ENCODE measurements around the gene NEGR1.
A peak's percentile ranks its signal among the peaks of the same experiment; 100 is the strongest.

NEGR1 gene

DNA sequence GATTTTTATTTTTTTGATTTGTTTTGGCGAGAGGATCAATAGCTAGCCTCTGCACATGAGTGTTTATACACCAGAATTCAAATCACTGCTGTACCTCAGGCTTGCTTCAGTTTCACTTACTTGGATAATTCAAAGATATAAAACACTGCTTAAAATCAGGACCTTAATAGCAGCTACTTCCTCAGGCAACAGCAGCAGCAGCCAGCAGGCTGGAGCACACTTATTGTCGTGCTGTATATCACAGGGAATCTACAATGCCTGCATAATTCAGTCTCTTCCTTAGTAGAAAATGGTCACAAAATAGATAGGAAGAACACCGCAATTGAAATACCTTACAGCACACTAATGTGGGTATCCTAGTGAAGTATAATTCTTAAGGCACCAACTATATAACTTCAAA is 497.3 kb downstream of the NEGR1 start:
- DNase-seq (ENCODE audit: low read depth, low spot score), result no peak

DNA sequence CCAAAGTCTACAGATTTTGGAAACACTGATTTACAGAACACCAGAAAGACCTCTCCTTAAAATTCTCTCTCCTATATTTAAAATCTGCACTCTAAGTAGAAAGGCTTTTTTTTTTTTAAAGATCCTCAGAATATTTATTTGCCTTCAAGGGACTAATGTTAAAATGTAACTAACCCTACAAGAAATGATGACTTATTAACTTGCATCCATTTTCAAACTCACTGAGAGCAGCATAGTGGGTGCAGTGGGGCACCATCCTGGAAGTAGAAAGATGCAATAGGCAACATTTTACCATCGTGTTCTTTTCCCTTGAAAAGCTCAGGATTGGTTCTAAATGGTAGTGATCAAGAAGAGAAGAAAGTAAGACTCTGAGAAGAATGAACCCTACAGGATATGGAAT is 498.1 kb downstream of the NEGR1 start:
- DNase-seq (ENCODE audit: low read depth, low spot score), result no peak

DNA sequence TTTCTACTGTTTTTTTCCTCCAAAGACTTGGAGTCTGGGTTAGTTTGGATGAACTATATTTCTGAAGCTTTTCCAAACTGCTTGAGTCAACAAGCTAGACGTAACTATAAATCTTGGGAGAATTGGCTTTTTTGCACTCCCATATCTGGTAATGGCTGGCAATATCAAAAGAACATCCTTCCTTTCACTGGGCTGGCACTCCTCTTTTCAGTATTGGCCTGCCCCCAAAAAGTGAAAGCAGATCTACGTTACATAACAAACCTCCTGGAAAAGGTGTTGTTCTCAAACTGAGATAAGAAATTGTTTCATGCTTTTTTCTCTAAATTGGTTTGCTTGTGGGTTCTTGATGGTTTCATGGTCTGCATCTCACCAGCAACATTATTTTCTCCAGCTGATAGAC is 499.3 kb downstream of the NEGR1 start:
- DNase-seq (ENCODE audit: low read depth, low spot score), result no peak

DNA sequence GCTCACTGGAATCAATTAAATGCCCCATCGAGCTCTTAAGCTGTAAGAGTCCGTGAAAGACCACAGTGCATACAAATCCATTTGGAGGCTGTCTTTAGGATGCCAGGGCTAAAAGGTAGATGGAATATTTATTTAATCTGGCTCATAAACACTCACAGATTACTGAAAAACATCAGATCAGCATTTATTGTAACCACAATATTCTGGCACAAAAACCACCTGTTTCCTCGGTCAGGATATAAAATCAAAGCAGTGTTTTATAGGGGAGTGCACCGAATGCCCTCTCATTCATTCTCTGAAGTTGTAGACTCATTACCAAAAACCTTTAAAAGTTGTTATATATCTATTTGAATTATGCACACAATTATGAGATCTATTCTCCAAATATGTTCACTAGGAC is 500.9 kb downstream of the NEGR1 start:
- DNase-seq (ENCODE audit: low read depth, low spot score), result no peak

DNA sequence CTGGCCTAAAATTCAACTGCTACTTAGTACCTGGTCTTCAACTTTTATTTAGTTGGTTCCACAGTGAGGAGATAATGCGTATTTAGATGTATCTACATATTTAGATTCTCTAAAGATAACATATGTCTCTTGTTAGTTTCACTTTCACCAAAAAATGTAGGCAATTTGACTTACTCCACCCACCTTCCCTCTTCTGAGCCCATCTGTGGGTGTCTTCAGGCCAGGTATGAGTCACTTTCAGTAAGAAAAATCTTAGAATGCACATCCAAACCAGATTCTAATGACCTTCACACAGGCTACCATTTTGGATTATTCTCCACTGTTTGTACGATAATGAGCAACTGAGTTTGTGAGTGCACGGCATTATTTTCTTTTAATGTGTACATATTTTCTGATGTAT is 501.7 kb downstream of the NEGR1 start:
- no peak for DNase-seq (ENCODE audit: low read depth, low spot score)

DNA sequence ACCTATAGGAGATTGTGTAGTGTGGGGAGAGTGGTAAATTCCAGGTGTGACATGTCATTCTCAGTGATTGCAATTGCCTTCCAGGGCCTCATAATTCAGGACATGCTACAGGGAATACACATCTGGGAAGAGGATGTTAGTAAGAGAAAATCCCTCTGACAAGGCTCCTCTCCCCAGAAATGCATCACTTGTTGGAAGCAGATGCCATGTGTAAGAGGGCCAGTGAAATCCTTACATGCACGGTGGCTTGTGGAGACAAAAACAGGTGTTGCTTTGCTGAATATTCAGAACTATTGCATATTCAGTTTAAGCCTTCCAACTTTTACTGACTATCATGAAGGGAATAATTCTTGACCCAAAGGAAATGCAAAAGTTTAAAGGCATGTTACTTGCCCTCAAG is 503.4 kb downstream of the NEGR1 start:
- no peak for DNase-seq (ENCODE audit: low read depth, low spot score)

DNA sequence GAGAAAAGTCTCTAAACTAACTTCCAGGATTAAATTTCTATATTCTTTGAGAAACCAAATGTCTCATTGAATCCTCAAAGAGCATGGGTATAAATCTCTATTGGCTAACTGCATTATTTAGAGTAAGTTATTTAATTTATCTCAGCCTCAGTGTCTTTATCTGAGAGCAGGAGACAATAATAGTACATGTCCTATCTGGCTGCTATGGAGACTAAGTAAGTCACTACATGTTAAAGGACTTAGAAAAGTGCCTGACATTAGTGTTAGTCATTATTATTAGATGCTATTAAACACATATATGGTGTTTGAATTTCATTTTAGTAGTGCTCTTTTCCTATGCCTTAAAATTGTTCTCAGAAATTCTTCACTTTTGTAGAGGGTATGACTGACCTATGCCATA is 505.2 kb downstream of the NEGR1 start:
- no peak for DNase-seq (ENCODE audit: low read depth, low spot score)

DNA sequence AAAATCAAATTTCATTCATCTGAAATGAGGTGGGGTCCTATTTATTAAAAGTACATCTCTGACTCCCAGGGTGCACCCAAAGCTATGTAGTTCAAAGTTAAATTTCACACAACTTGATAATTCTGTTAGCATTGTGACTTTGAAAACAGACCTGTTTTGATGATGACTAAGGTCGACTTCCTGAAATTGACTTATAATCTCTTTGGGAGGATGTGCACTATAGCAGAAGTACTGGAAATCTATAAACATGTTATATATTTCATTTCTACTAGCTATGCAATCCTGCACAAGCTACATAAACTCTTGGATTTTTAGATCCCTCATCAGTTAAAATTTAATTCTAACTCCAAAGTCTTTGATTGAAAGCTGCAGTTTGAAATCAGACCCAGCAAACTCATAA is 507.6 kb downstream of the NEGR1 start:
- no peak for DNase-seq (ENCODE audit: low read depth, low spot score)

DNA sequence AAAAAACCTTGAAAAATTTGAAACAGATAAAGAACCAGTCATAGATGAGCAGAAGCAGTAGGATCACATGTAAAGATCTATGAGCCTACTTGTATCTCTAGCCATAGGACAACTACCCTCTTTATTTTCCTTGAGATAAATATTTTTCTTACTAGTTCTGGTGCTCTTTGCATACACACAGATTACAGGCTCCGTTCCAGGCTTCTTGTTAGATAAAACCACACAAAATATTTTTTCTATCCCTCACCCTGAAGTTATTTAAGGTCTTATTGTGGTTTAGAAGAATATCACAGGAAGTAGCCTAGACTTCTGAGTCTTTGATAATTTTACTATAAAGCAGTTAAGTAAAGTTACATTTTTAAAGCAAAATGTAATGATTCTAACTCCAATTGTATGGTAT is 512.2 kb downstream of the NEGR1 start:
- no peak for DNase-seq (ENCODE audit: low read depth, low spot score)

DNA sequence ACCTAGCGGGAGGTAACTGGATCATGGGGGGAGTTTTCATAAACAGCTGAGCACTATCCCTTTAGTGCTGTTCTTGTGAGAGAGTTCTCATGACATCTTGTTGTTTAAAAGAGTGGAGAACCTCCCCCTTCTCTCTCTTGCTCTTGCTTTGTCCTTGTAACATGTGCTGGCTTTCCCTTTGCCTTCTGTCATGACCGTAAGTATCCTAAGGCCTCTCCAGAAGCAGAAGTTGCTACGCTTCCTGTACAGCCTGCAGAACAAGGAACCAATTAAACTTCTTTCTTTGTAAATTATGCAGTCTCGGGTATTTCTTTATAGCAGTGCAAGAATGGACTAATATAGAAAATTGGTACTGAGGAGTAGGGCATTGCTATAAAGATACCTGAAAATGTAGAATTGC is 515.6 kb downstream of the NEGR1 start:
- DNase-seq (ENCODE audit: low read depth, low spot score), result no peak

DNA sequence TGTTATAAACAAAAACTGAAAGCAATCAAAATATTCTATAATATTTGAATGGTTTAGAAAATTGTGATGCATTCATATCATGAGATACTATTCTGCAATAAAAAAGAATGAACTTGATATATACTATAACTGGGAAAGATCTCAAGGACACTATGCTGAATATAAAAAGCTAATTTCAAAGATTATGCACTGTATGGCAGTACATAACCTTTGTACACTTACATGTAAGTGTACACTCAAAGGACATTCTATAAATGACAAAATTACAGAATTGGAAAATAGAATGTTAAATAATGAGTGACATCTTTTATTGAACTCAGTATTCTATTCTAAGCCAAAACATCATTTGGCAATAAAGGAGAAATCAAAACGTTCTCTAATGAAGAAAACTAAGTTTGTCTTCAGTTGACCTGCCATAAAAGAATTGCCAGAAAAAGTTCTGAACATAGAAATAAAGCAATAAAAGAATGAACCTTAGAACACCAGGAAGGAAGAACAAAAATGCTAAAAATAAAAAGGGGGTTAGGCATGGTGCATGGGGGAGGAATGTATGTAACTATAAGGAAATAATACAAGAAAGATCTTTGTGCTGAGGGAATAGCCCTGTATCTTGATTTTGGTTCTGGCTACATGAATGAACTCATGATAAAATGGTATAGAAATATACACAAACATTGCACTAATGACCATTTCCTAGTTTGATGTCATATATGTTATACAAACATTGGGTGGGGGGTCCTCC is 519.7 kb downstream of the NEGR1 start:
- no peak for DNase-seq (ENCODE audit: low read depth, low spot score)

DNA sequence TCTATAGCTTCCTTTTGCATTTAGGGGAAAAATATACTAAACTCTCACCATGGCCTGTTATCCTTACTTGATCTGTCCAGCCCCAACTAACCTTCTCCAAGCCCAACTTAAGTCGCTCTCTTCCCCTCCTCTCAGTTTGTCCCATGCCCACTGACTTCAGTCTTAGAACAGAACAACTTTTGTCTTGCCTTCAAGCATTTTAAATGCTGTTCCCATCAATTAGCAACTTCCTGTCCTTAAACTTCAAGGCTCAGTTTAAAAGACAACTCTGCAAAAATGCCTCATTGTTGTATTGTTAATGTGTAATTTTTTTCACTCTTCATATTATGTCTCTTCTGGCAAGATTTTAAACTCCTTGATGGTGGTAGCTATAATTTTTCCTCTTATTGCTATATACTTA is 526.9 kb downstream of the NEGR1 start:
- no peak for DNase-seq (ENCODE audit: low read depth, low spot score)

DNA sequence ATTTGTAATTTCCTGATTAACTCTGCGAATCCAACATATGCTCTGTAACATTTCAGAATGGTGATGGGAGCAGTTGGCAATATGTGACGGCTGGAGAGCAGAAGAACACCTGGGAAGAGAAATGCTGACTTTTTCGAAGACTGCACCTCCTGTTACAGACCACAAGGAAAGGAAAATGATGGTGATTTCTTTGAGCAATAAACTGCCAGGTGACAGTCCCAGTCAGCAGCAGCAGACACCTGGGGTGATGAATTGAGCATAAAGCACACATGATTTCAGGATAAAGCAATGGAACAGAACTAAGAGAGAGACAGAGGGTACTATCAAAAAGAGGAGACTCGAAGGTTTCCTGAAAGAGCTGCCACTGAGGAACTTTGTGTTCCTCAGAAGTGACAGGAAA is 528.6 kb downstream of the NEGR1 start:
- DNase-seq (ENCODE audit: low read depth, low spot score), result no peak

DNA sequence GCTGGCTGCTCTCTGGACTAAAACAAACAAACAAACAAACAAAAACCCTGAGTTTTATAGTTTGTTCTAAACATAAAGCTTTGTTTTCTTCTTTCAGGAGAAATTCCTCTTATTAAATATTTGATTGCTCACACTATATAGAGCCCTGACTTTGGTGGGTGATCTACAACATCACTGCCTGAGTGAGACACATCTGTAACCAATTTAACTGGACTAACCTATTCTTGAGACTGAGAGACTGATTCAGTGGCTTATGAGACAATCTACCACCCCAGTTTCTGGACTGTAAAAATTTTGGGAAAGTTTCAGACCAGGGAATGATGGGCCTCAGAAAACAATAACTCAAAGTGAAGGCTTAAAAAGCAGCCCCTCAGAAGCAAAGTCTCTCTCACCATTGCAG is 537.0 kb downstream of the NEGR1 start:
- DNase-seq (ENCODE audit: low read depth, low spot score), result no peak

DNA sequence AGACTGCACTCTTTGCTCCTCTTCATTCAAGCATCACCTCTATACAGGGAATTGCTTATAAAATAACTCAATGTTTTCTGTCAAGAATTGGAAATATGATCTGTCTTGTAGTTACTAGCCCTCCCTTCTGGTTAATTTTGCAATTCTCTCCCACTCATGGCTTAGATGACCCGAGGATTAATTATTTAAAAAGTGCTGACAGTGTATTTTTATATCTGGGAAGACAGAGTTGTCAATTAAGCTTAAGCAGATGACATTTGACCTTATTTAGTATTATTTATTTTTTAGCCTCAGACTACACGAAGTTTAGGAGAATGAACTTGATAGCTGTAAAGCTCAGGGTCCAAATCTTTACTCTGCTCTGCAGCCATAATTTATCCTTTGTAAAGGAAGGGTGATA is 538.5 kb downstream of the NEGR1 start:
- DNase-seq (ENCODE audit: low read depth, low spot score), result no peak

DNA sequence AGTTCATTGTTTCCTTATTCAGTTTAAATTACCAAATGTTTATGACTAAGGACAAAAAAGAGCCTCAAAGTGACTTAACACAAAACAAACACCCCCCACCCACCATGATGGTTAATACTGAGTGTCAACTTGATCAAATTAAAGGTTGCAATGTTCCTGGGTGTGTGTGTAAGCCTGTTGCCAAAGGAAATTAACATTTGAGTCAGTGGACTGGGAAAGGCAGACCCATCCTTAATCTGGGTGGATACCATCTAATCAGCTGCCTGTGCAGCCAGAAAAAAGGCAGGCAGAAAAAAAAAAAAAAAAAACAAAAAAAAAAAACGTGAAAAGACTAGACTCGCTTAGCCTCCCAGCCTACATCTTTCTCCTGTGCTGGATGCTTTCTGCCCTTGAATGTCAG is 543.4 kb downstream of the NEGR1 start:
- no peak for DNase-seq (ENCODE audit: low read depth, low spot score)

DNA sequence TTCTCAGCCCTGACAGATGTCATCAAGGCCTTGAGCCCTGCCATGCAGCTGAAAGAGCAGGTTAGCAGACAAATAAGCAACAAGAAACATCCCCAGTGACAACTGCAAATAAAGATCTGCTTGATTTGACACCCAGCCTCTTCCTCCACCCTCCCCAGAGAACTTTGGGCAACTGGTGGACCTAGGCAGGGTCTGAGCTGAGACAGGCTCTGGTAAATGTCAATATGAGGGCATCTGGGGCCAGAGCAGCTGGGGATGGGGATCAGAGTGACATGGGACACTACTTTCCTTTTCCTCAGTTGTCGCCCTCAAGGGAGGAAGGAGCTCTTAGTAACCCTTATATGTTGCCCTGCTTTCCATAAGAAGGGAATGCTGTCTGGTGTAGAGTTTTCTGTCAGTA is 544.1 kb downstream of the NEGR1 start:
- peak; percentile 56 for DNase-seq (ENCODE audit: low read depth, low spot score)

DNA sequence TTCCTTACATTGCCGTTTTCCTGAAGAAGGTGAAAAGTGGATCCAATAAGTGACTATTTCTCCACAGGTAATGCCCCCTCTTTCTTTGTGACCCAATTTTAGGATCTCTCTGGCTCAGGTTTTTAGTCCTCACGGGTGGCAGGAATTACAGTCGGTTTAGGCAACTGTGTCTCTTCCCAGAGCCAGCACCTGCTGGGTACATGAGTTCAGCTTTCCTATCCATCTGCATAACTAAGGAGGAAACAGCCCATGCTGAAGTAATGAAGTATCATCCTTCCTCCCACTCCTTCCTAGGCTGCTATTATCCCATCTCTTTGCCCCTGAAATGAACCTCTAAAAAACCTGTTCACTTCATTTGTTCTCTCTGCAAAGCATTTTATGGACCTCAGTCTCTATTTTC is 544.6 kb downstream of the NEGR1 start:
- no peak for DNase-seq (ENCODE audit: low read depth, low spot score)

DNA sequence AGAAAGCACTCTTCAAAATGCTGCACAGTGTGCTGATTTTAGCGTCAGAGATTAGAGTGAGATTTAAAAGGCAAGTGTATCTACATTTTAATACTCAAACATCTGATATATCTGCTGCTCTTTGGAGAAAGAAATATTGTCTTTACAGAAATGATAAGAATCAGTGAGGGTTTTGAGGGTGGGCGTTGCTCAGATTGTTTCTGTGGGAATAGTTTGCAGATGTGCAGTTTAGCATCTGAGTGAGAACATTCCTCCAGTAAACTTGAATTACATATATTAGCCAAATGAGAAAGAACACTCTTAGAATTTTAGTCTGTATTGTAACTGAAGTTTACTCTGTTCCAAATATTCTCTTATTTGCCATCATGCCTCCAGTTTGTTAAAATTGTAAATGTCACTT is 549.2 kb downstream of the NEGR1 start:
- DNase-seq (ENCODE audit: low read depth, low spot score), result no peak

DNA sequence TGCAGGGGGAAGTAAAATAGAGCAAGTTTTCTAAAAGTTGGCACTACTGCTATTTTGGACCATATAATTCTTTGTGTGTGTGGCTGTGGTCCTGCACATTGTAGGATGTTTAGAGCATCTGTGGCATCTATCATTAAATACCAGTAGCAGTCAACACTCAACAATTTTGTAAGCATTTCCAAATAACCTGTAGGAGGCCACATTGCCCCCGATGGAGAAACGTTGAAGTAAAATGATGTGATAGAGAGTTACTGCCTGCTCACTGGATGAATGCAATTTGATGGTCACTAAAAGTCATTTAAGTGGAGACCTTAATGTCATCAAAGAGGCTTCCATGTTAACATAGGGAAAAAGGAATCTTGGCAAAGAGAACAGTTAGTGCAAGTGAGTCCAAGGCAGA is 560.8 kb downstream of the NEGR1 start:
- DNase-seq (ENCODE audit: low read depth, low spot score), result no peak

DNA sequence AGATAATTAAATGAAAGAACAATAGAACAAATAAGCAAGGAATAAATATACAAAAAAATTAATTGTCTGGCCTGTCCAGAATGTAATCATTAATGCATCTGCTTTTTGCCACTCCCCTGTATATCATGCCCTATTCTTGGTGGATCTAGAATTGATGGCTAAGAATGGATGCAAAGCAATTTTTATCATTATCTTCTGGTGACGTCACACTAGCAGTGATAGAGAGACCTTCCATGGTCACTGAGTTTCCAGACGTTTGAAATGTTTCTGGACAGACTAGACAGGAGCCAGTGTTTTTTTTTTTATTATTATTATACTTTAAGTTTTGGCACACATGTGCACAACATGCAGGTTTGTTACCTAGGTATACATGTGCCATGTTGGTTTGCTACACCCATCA is 563.0 kb downstream of the NEGR1 start:
- DNase-seq (ENCODE audit: low read depth, low spot score), result no peak

DNA sequence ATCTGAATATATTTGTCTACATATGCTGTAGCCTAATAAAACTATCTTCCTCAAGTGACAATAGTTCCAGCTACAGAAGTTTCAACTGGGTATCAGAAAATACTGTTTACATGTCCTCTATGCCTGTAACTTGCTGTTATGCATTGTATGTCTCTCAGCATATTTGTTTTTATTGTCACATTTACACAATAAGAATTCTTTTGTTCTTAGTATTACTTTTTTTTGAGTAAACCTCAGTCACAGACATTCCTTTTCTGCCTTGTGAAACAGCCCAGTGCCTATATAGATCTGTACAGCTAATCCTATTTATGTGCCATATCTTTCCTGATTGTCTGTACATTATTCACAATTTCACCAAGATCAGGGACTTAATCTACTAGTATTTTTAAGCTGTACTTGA is 565.2 kb downstream of the NEGR1 start:
- DNase-seq (ENCODE audit: low read depth, low spot score), result no peak

DNA sequence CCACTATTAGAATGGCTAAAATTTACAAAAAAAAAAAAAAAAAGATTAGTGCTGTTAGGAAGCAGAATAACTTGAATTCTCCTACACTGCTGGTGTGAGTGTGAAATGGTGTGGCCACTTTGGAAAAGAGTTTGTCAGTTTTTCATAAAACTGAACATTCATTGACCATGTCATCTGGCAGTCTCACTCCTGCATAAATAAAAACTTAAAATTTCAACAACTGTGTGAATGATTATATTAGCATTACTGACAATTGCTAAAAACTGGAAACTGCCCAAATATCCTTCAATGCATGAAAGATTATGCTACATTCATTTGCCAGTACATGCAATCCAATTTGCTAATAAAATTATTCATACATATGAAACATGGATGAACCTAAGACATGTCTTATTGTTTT is 570.9 kb downstream of the NEGR1 start:
- DNase-seq (ENCODE audit: low read depth, low spot score), result no peak

DNA sequence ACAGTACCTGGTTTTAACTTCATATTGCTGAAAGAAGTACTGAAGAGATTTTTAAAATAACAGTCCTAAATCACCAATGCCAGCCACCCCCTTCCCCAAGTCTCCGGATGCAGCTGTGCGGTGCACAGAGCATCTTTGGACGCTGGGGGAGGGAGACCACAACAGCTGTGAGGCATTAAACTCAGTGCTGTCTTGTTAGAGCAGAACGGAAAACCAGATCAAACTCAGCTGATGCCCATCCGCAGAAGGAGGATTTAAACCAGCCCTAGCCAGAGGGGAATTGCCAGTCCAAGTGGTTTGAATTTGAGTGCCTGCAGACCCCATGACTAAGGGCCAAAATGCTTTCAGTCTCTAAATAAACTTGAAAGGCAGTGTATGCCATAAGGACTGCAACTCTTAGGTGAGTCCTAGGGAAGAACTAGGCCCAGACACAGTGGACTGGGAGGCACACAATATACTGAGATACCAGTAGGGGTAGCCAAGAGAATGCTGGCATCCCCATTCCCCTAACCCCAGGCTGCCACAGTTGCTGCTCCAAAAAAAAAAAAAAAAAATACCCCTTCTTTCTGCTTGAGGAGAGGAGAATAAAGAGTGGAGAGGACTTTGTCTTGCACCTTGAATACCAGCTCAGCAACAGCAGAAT is 576.2 kb downstream of the NEGR1 start:
- no peak for DNase-seq (ENCODE audit: low read depth, low spot score)

Measured in ELF-1 (cell line).